Measurements from ENCODE around the gene TINCR. TPM values are rescaled to one million over a fixed set of nuclear protein-coding genes. Genes with fewer than 3 reads are reported as not detected.

Gene TINCR
- total and polyA plus RNA-seq, 2 of the 13 experiments (the other 11 are each of a cell fraction or from before 2014, with no cell fraction given), result 0.17 to 0.33 TPM

DNA sequence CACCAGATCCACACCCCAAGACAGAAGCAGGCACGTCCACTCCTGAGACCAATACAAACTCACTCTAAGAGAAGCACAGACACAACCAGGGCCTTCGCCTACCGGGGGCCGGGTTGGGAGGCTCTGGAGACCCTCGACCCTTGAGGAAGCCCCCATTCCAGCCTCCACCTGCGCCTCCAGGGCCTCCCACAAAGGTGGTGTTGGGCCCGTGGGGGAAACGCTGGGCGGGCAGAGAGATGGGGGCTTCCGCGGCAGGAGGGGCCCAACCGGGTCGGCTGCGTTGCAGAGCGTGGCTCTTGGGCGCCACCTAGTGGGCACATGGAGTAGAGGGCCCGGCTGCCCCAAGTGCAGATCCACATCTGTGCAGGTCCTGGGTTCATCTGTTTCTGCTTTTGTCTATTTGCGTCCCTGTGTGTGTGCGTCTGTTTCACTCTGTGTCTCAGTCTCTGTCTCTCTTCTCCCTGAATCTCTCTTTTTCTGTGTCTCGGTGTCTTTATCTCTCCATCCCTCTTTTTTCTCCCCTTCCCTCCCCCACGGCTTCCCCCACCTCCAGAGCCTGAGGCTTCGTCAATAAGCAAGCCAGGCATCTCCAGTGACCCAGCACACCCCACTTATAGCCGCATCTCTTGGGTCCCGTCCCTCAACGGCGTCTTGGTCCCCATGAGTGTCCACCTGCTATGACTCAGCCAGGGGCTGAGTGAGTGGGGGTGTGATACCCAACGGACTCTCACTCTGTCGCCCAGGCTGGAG, 10.5 kb upstream of the TINCR start (continued):
- TF ChIP-seq, protein P1, sequence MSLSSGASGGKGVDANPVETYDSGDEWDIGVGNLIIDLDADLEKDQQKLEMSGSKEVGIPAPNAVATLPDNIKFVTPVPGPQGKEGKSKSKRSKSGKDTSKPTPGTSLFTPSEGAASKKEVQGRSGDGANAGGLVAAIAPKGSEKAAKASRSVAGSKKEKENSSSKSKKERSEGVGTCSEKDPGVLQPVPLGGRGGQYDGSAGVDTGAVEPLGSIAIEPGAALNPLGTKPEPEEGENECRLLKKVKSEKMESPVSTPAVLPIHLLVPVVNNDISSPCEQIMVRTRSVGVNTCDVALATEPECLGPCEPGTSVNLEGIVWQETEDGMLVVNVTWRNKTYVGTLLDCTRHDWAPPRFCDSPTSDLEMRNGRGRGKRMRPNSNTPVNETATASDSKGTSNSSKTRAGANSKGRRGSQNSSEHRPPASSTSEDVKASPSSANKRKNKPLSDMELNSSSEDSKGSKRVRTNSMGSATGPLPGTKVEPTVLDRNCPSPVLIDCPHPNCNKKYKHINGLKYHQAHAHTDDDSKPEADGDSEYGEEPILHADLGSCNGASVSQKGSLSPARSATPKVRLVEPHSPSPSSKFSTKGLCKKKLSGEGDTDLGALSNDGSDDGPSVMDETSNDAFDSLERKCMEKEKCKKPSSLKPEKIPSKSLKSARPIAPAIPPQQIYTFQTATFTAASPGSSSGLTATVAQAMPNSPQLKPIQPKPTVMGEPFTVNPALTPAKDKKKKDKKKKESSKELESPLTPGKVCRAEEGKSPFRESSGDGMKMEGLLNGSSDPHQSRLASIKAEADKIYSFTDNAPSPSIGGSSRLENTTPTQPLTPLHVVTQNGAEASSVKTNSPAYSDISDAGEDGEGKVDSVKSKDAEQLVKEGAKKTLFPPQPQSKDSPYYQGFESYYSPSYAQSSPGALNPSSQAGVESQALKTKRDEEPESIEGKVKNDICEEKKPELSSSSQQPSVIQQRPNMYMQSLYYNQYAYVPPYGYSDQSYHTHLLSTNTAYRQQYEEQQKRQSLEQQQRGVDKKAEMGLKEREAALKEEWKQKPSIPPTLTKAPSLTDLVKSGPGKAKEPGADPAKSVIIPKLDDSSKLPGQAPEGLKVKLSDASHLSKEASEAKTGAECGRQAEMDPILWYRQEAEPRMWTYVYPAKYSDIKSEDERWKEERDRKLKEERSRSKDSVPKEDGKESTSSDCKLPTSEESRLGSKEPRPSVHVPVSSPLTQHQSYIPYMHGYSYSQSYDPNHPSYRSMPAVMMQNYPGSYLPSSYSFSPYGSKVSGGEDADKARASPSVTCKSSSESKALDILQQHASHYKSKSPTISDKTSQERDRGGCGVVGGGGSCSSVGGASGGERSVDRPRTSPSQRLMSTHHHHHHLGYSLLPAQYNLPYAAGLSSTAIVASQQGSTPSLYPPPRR (CRISPR knock-in tag; IDR thresholded peaks at IDR 0.05; ENCODE audit: borderline replicate concordance), result peak; percentile 41; the same call in 1 of the 2 replicates
- TF ChIP-seq, protein P2, sequence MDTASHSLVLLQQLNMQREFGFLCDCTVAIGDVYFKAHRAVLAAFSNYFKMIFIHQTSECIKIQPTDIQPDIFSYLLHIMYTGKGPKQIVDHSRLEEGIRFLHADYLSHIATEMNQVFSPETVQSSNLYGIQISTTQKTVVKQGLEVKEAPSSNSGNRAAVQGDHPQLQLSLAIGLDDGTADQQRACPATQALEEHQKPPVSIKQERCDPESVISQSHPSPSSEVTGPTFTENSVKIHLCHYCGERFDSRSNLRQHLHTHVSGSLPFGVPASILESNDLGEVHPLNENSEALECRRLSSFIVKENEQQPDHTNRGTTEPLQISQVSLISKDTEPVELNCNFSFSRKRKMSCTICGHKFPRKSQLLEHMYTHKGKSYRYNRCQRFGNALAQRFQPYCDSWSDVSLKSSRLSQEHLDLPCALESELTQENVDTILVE (CRISPR knock-in tag; IDR thresholded peaks at IDR 0.05), result no peak
- TF ChIP-seq NCOA1 (CRISPR knock-in tag; IDR thresholded peaks at IDR 0.05), result no peak
- 0 out of 2 replicates have a peak, but pooled peaks have one; percentile 55 for TF ChIP-seq ZNF713 (CRISPR knock-in tag; IDR thresholded peaks at IDR 0.05)
- TF ChIP-seq, protein P3, sequence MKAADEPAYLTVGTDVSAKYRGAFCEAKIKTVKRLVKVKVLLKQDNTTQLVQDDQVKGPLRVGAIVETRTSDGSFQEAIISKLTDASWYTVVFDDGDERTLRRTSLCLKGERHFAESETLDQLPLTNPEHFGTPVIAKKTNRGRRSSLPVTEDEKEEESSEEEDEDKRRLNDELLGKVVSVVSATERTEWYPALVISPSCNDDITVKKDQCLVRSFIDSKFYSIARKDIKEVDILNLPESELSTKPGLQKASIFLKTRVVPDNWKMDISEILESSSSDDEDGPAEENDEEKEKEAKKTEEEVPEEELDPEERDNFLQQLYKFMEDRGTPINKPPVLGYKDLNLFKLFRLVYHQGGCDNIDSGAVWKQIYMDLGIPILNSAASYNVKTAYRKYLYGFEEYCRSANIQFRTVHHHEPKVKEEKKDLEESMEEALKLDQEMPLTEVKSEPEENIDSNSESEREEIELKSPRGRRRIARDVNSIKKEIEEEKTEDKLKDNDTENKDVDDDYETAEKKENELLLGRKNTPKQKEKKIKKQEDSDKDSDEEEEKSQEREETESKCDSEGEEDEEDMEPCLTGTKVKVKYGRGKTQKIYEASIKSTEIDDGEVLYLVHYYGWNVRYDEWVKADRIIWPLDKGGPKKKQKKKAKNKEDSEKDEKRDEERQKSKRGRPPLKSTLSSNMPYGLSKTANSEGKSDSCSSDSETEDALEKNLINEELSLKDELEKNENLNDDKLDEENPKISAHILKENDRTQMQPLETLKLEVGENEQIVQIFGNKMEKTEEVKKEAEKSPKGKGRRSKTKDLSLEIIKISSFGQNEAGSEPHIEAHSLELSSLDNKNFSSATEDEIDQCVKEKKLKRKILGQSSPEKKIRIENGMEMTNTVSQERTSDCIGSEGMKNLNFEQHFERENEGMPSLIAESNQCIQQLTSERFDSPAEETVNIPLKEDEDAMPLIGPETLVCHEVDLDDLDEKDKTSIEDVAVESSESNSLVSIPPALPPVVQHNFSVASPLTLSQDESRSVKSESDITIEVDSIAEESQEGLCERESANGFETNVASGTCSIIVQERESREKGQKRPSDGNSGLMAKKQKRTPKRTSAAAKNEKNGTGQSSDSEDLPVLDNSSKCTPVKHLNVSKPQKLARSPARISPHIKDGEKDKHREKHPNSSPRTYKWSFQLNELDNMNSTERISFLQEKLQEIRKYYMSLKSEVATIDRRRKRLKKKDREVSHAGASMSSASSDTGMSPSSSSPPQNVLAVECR (CRISPR knock-in tag; IDR thresholded peaks at IDR 0.05; ENCODE audit: borderline replicate concordance), result peak; percentile 56
- TF ChIP-seq SRSF1 (optimal IDR thresholded peaks at IDR 0.05; ENCODE audit: low read depth, low read length), result peak; percentile 75
- no peak for TF ChIP-seq RFXANK (CRISPR knock-in tag; IDR thresholded peaks at IDR 0.05)
- no peak for TF ChIP-seq ATF7 (IDR thresholded peaks at IDR 0.05)
- TF ChIP-seq ATF7 (CRISPR knock-in tag; IDR thresholded peaks at IDR 0.05), result 0 out of 2 replicates have a peak, but pooled peaks have one; percentile 26
- peak; percentile 45 for TF ChIP-seq ZNF781 (CRISPR knock-in tag; IDR thresholded peaks at IDR 0.05; ENCODE audit: borderline replicate concordance, not compliant biosample characterization)
- TF ChIP-seq SKI (IDR thresholded peaks at IDR 0.05; ENCODE audit: partially characterized antibody), result peak; percentile 12
- TF ChIP-seq, protein P4, sequence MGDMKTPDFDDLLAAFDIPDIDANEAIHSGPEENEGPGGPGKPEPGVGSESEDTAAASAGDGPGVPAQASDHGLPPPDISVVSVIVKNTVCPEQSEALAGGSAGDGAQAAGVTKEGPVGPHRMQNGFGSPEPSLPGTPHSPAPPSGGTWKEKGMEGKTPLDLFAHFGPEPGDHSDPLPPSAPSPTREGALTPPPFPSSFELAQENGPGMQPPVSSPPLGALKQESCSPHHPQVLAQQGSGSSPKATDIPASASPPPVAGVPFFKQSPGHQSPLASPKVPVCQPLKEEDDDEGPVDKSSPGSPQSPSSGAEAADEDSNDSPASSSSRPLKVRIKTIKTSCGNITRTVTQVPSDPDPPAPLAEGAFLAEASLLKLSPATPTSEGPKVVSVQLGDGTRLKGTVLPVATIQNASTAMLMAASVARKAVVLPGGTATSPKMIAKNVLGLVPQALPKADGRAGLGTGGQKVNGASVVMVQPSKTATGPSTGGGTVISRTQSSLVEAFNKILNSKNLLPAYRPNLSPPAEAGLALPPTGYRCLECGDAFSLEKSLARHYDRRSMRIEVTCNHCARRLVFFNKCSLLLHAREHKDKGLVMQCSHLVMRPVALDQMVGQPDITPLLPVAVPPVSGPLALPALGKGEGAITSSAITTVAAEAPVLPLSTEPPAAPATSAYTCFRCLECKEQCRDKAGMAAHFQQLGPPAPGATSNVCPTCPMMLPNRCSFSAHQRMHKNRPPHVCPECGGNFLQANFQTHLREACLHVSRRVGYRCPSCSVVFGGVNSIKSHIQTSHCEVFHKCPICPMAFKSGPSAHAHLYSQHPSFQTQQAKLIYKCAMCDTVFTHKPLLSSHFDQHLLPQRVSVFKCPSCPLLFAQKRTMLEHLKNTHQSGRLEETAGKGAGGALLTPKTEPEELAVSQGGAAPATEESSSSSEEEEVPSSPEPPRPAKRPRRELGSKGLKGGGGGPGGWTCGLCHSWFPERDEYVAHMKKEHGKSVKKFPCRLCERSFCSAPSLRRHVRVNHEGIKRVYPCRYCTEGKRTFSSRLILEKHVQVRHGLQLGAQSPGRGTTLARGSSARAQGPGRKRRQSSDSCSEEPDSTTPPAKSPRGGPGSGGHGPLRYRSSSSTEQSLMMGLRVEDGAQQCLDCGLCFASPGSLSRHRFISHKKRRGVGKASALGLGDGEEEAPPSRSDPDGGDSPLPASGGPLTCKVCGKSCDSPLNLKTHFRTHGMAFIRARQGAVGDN (CRISPR knock-in tag; IDR thresholded peaks at IDR 0.05), result peak; percentile 76

All from HepG2 (cell line).